Activated B cell treated with CpG ODN at 0.5 μM for 24 hours (primary cell): Measurements from ENCODE around the gene SLC27A2. TPM values are rescaled to one million over a fixed set of nuclear protein-coding genes. Genes with fewer than 3 reads are reported as not detected.
"Not testable (repeated sequence)": the region's sequence is repeated elsewhere in the genome, so short reads cannot be mapped to it uniquely, and the experiment has no call there.

Experiments used
- ATAC-seq: fragments of 200-7000 bp; cut with Tn5 transposase; one replicate; pipeline ENCODE4 v1.10.0; 2021; ENCODE audit warnings: low read depth, mild to moderate bottlenecking, moderate library complexity
- CTCF ChIA-PET: fragments of 350-600 bp; sonication (Branson Sonifier 250); formaldehyde crosslinking; loops from one replicate; lab custom pipeline; 2021; ENCODE audit warnings: antibody characterized with exemption; lab: Charles Lee
- POLR2A ChIA-PET: fragments of 350-600 bp; sonication (Branson Sonifier 250); formaldehyde crosslinking; loops from one replicate; lab custom pipeline; 2021; ENCODE audit warnings: antibody characterized with exemption; lab: Charles Lee
- DNase-seq: peaks from one replicate; pipeline ENCODE4 v3.0.0; 2022
- H3K27ac Mint-ChIP-seq: one replicate; pipeline ENCODE4 v1.8.0; 2020; ENCODE audit warnings: mixed read lengths
- H3K27me3 Mint-ChIP-seq: one replicate; pipeline ENCODE4 v1.8.0; 2021; ENCODE audit warnings: mixed read lengths
- H3K36me3 Mint-ChIP-seq: one replicate; pipeline ENCODE4 v1.8.0; 2021; ENCODE audit warnings: low read depth, mixed read lengths
- H3K4me1 Mint-ChIP-seq: one replicate; pipeline ENCODE4 v1.8.0; 2021; ENCODE audit warnings: mixed read lengths
- H3K4me3 Mint-ChIP-seq: one replicate; pipeline ENCODE4 v1.8.0; 2020; ENCODE audit warnings: mild to moderate bottlenecking, mixed read lengths
- H3K9me3 Mint-ChIP-seq: one replicate; pipeline ENCODE4 v1.8.0; 2020; ENCODE audit warnings: mixed read lengths
- CTCF ChIP-seq: fragments of 200-600 bp; IDR thresholded peaks from one replicate; pipeline ENCODE4 v1.8.0; 2022; ENCODE audit warnings: antibody characterized with exemption, mild to moderate bottlenecking
- intact Hi-C: fragments of 100-400 bp; cut with micrococcal nuclease; formaldehyde crosslinking; loops from one replicate; pipeline ENCODE4 v1.15.1; 2024
- total RNA-seq: library from RNA; stranded (reverse); gene quantifications from 2 replicates; pipeline ENCODE4 v1.2.3, GENCODE V29; 2022

SLC27A2 gene
- total RNA-seq, 1 donor from 2014 or later: 0.29 TPM

DNA sequence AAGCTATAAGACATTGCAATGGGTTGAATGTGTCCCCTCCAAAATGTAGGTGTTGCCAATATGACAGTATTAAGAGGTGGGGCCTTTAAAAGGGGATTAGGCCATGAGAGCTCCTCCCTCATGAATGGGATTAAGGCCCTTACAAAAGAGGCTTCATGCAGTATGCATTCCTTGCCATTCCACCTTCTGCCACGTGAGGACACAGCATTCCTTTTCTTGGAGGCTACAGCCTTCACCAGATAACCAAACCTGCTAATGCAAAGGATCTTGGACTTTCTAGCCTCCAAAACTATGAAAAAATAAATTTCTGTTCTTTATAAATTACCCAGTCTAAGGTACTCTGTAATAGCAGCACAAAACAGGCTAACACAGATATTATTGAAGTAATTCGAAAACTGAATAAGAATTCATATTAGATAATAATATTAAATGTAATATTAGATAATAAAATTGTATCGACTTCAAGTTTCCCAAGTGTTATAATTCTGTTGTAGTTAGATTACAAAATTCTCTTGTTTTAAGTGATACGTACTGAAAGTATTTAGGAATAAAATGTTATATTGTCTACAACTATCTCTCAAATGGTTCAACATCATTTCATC is 33.5 kb upstream of the SLC27A2 start:
- ChIA-PET POLR2A (no interaction called here), CTCF (no interaction called here)
- DNase-seq: no peak
- no peak overlapping the region for H3K4me3 Mint-ChIP-seq
- H3K27me3 Mint-ChIP-seq: no peaks in the 10 kb centered on the region
- peaks cover 2% of the 10 kb centered on the region for H3K9me3 Mint-ChIP-seq
- intact Hi-C loops: no loop called here
- no peak overlapping the region for H3K27ac Mint-ChIP-seq
- H3K4me1 Mint-ChIP-seq: peaks cover 9% of the 10 kb centered on the region
- ATAC-seq: no peak
- no peak for TF ChIP-seq CTCF
- no peaks in the 10 kb centered on the region for H3K36me3 Mint-ChIP-seq

- H3K9me3 Mint-ChIP-seq: peaks cover 2% of the 10 kb centered on the region
- DNase-seq (no peak), ATAC-seq (no peak)
- no peaks in the 10 kb centered on the region for H3K36me3 Mint-ChIP-seq
- TF ChIP-seq CTCF: no peak
- intact Hi-C loops: no loop called here
- CTCF ChIA-PET: no interaction called here
- H3K4me1 Mint-ChIP-seq: peaks cover 6% of the 10 kb centered on the region
- POLR2A ChIA-PET: no interaction called here
- no peaks in the 10 kb centered on the region for H3K27me3 Mint-ChIP-seq
- H3K27ac Mint-ChIP-seq: no peak overlapping the region
- no peak overlapping the region for H3K4me3 Mint-ChIP-seq
Measured at GRCh38 chr15:50149090-50149489, 32.9 kb upstream of the SLC27A2 start.

- no peaks in the 10 kb centered on the region for H3K4me1 Mint-ChIP-seq
- intact Hi-C loops: no loop called here
- ChIA-PET POLR2A (no interaction called here), CTCF (no interaction called here)
- no peak overlapping the region for H3K27ac Mint-ChIP-seq
- DNase-seq (no peak), ATAC-seq (no peak)
- H3K36me3 Mint-ChIP-seq: no peaks in the 10 kb centered on the region
- peaks cover 4% of the 10 kb centered on the region for H3K9me3 Mint-ChIP-seq
- H3K4me3 Mint-ChIP-seq: no peak overlapping the region
- H3K27me3 Mint-ChIP-seq: no peaks in the 10 kb centered on the region
- TF ChIP-seq CTCF: no peak
Measured at GRCh38 chr15:50150349-50150748, 31.6 kb upstream of the SLC27A2 start.

- TF ChIP-seq CTCF: no peak
- DNase-seq (no peak), ATAC-seq (no peak)
- H3K36me3 Mint-ChIP-seq: no peaks in the 10 kb centered on the region
- no peaks in the 10 kb centered on the region for H3K27me3 Mint-ChIP-seq
- ChIA-PET CTCF (interaction anchor here (0.5 kb wide), 1 partner anchor 41 kb away, joined by 3 read pairs; no protein-coding TSS in a partner anchor), POLR2A (no interaction called here)
- peaks cover 6% of the 10 kb centered on the region for H3K9me3 Mint-ChIP-seq
- intact Hi-C loops: no loop called here
- H3K4me3 Mint-ChIP-seq: no peak overlapping the region
- no peak overlapping the region for H3K27ac Mint-ChIP-seq
- no peaks in the 10 kb centered on the region for H3K4me1 Mint-ChIP-seq
Measured at GRCh38 chr15:50150851-50151250, 31.1 kb upstream of the SLC27A2 start.

DNA sequence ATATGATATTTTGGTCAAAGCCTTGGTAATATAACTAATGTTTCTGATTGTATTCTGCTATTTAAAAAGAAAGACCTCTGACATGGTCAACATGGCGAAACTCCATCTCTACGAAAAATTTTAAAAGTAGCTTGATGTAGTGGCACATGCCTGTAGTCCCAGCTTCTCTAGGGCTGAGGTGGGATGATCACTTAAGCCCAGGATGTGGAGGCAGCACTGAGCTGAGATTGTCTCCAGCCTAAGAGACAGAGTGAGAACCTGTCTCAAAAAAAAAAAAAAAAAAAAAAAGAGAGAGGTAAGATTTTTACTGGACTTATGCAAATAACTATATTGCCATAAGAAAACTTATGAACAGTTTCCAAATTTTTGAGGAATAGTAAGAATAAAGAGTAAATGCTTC is 30.5 kb upstream of the SLC27A2 start:
- intact Hi-C loops: no loop called here
- ATAC-seq: no peak
- H3K27ac Mint-ChIP-seq: no peak overlapping the region
- TF ChIP-seq CTCF: no peak
- H3K27me3 Mint-ChIP-seq: no peaks in the 10 kb centered on the region
- H3K4me3 Mint-ChIP-seq: no peak overlapping the region
- no peak for DNase-seq
- peaks cover 10% of the 10 kb centered on the region for H3K9me3 Mint-ChIP-seq
- no peaks in the 10 kb centered on the region for H3K4me1 Mint-ChIP-seq
- ChIA-PET CTCF (interaction anchor here (0.5 kb wide), 1 partner anchor 41 kb away, joined by 3 read pairs; no protein-coding TSS in a partner anchor), POLR2A (no interaction called here)
- no peaks in the 10 kb centered on the region for H3K36me3 Mint-ChIP-seq

- H3K4me1 Mint-ChIP-seq, CTCF ChIA-PET, H3K4me3 Mint-ChIP-seq: not testable (repeated sequence)
Measured at GRCh38 chr15:50158236-50158635, 23.8 kb upstream of the SLC27A2 start.

More at GRCh38 chr15:50158236-50158635, 23.8 kb upstream of the SLC27A2 start:
- ATAC-seq, DNase-seq, POLR2A ChIA-PET, intact Hi-C loops, H3K27ac Mint-ChIP-seq, H3K27me3 Mint-ChIP-seq, H3K36me3 Mint-ChIP-seq: not testable (repeated sequence)
- peaks cover 22% of the 10 kb centered on the region for H3K9me3 Mint-ChIP-seq
